Cardiac muscle cell (in vitro differentiated cells and primary cell): ENCODE results near the gene GABBR1. TPM values are rescaled to one million over a fixed set of nuclear protein-coding genes. Genes with fewer than 3 reads are reported as not detected.

Experiments used
- DNase-seq, 2 donors: peaks; one replicate each; pipeline versions ENCODE4 v3.0.0 to v3.0.0-alpha.2; 2010 to 2017; ENCODE audit warnings: low read depth in 1 of 2, low spot score in 1 of 2
- H3K27ac ChIP-seq: fragments of 200-600 bp; sonication (generic); 2 replicates; pipeline ENCODE4 v1.5.1; 2016
- H3K27me3 ChIP-seq: fragments of 200-600 bp; sonication (generic); 2 replicates; pipeline ENCODE4 v1.6.0; 2016; ENCODE audit warnings: control low read depth
- H3K36me3 ChIP-seq: fragments of 200-600 bp; sonication (generic); 2 replicates; pipeline ENCODE4 v1.5.1; 2016; ENCODE audit warnings: control low read depth
- H3K4me1 ChIP-seq: fragments of 200-600 bp; sonication (generic); 2 replicates; pipeline ENCODE4 v1.8.1; 2017; ENCODE audit warnings: low read depth, mild to moderate bottlenecking, mixed run types
- H3K4me3 ChIP-seq: fragments of 200-600 bp; sonication (generic); 2 replicates; pipeline ENCODE4 v1.5.1; 2016; ENCODE audit warnings: mild to moderate bottlenecking
- H3K9me3 ChIP-seq: fragments of 200-600 bp; sonication (generic); 2 replicates; pipeline ENCODE4 v1.5.1; 2017; ENCODE audit warnings: low read depth, mild to moderate bottlenecking, control low read depth
- CTCF ChIP-seq: IDR thresholded peaks from 2 replicates; pipeline ENCODE4 v1.5.1; 2012; ENCODE audit warnings: low read depth, mild to moderate bottlenecking, low read length
- polyA plus RNA-seq: library from polyadenylated mRNA; unstranded; fragments of >200 nt; fragmentation: Nextera tagmentation; extraction: Ambion mirVana; gene quantifications from 2 replicates; pipeline ENCODE4 v1.2.1, GENCODE V29; 2016
- total RNA-seq: library from RNA; depleted of rRNA; stranded (reverse); fragments of >200 nt; gene quantifications from 2 replicates; pipeline ENCODE4 v1.2.3, GENCODE V29; 2016

GABBR1 gene
- total and polyA plus RNA-seq, 2 experiments from 2014 or later = 67.0 to 101 TPM

- Histone ChIP-seq H3K4me3 (no peak overlapping the region), H3K36me3 (no peaks in the 10 kb centered on the region), H3K27me3 (no peaks in the 10 kb centered on the region), H3K9me3 (no peaks in the 10 kb centered on the region), H3K4me1 (no peaks in the 10 kb centered on the region), H3K27ac (no peak overlapping the region)
- DNase-seq = no peak
- no peak for TF ChIP-seq CTCF
These were observed 4.3 kb upstream of the GABBR1 start for GRCh38 chr6:29637247-29637646.

- H3K4me1 ChIP-seq = no peaks in the 10 kb centered on the region
- no peaks in the 10 kb centered on the region for H3K27me3 ChIP-seq
- TF ChIP-seq CTCF = no peak
- H3K9me3 ChIP-seq = no peaks in the 10 kb centered on the region
- no peak for DNase-seq
- H3K4me3 ChIP-seq = peak overlapping the region; percentile 65
- H3K36me3 ChIP-seq = no peaks in the 10 kb centered on the region
- peak overlapping the region; percentile 84 for H3K27ac ChIP-seq
These were observed 537 bp upstream of the GABBR1 start for GRCh38 chr6:29633534-29633905.

GRCh38 chr6:29631860-29632731 lies 887 bp downstream of the GABBR1 start:
- no peaks in the 10 kb centered on the region for H3K4me1 ChIP-seq
- DNase-seq = peak; percentile 77 to 82
- H3K36me3 ChIP-seq = no peaks in the 10 kb centered on the region
- H3K4me3 ChIP-seq = peak overlapping the region; percentile 65
- no peaks in the 10 kb centered on the region for H3K9me3 ChIP-seq
- no peak for TF ChIP-seq CTCF
- H3K27ac ChIP-seq = peak overlapping the region; percentile 84
- H3K27me3 ChIP-seq = no peaks in the 10 kb centered on the region

- DNase-seq = peak in 1 of 2 donors; percentile 18
- Histone ChIP-seq H3K4me3 (no peak overlapping the region), H3K27me3 (no peaks in the 10 kb centered on the region), H3K27ac (no peak overlapping the region), H3K36me3 (no peaks in the 10 kb centered on the region), H3K9me3 (no peaks in the 10 kb centered on the region), H3K4me1 (no peaks in the 10 kb centered on the region)
- no peak for TF ChIP-seq CTCF
These were observed 1.7 kb downstream of the GABBR1 start for GRCh38 chr6:29631209-29631810.

GRCh38 chr6:29630315-29630714 lies 2.7 kb downstream of the GABBR1 start:
- no peak overlapping the region for H3K27ac ChIP-seq
- no peak for TF ChIP-seq CTCF
- no peaks in the 10 kb centered on the region for H3K36me3 ChIP-seq
- no peak overlapping the region for H3K4me3 ChIP-seq
- H3K9me3 ChIP-seq = no peaks in the 10 kb centered on the region
- DNase-seq = no peak
- H3K27me3 ChIP-seq = no peaks in the 10 kb centered on the region
- no peaks in the 10 kb centered on the region for H3K4me1 ChIP-seq
